ENCODE data around the gene PIM3.

GRCh38 chr22:49991167-49991566 lies 30.6 kb downstream of the PIM3 start:
- TF ChIP-seq JUND (IDR thresholded peaks at IDR 0.05), result no peak
- no peak for TF ChIP-seq CTCF (IDR thresholded peaks at IDR 0.05; ENCODE audit: low read depth, low read length, missing input control)
- no peak for TF ChIP-seq ZBTB33 (IDR thresholded peaks at IDR 0.05)
- TF ChIP-seq MAX (IDR thresholded peaks at IDR 0.05), result no peak
- TF ChIP-seq REST (IDR thresholded peaks at IDR 0.05), result no peak
- TF ChIP-seq SP1 (IDR thresholded peaks at IDR 0.05), result no peak
- no peak for TF ChIP-seq RAD21 (IDR thresholded peaks at IDR 0.05)
- no peak for TF ChIP-seq YY1 (IDR thresholded peaks at IDR 0.05)
- TF ChIP-seq FOXA2 (IDR thresholded peaks at IDR 0.05), result no peak
- TF ChIP-seq TAF1 (conservative IDR thresholded peaks at IDR 0.05), result no peak
